ENCODE measurements around the gene TP53BP2. TPM values are rescaled to one million over a fixed set of nuclear protein-coding genes. Genes with fewer than 3 reads are reported as not detected.

The TP53BP2 gene
- total RNA-seq, 4 donors from 2014 or later = 31.7 to 196 (median 58.2) TPM

GRCh38 chr1:223759273-223759672 is 86.5 kb downstream of the TP53BP2 start:
- Histone ChIP-seq H3K4me1 (no peaks in the 10 kb centered on the region), H3K9me3 (no peaks in the 10 kb centered on the region), H3K27me3 (no peaks in the 10 kb centered on the region), H3K27ac (no peak overlapping the region), H3K36me3 (peaks cover 0 to 95% (median 0%) of the 10 kb centered on the region in 3 donors), H3K4me3 (no peak overlapping the region)
- TF ChIP-seq CTCF (IDR thresholded peaks at IDR 0.05) (no peak), POLR2A (IDR thresholded peaks at IDR 0.05) (no peak)
- no peak for DNase-seq

- H3K4me1 ChIP-seq = no peaks in the 10 kb centered on the region
- no peaks in the 10 kb centered on the region for H3K9me3 ChIP-seq
- no peak overlapping the region for H3K27ac ChIP-seq
- no peaks in the 10 kb centered on the region for H3K27me3 ChIP-seq
- no peak overlapping the region for H3K4me3 ChIP-seq
- TF ChIP-seq POLR2A (IDR thresholded peaks at IDR 0.05) (no peak), CTCF (IDR thresholded peaks at IDR 0.05) (no peak)
- DNase-seq = no peak
- H3K36me3 ChIP-seq = peaks cover 0 to 95% (median 0%) of the 10 kb centered on the region in 3 donors
Observed at GRCh38 chr1:223758734-223759133, 87.0 kb downstream of the TP53BP2 start.

GRCh38 chr1:223756806-223757700 is 88.7 kb downstream of the TP53BP2 start:
- H3K36me3 ChIP-seq = peaks cover 0 to 93% (median 0%) of the 10 kb centered on the region in 3 donors
- H3K9me3 ChIP-seq = no peaks in the 10 kb centered on the region
- DNase-seq = no peak
- H3K27me3 ChIP-seq = no peaks in the 10 kb centered on the region
- H3K4me1 ChIP-seq = no peaks in the 10 kb centered on the region
- TF ChIP-seq CTCF (IDR thresholded peaks at IDR 0.05) (no peak), POLR2A (IDR thresholded peaks at IDR 0.05) (no peak)
- H3K27ac ChIP-seq = no peak overlapping the region
- no peak overlapping the region for H3K4me3 ChIP-seq

GRCh38 chr1:223755992-223756775 is 89.6 kb downstream of the TP53BP2 start:
- Histone ChIP-seq H3K4me3 (no peak overlapping the region), H3K9me3 (no peaks in the 10 kb centered on the region), H3K36me3 (peaks cover 0 to 93% (median 0%) of the 10 kb centered on the region in 3 donors), H3K27me3 (no peaks in the 10 kb centered on the region), H3K4me1 (no peaks in the 10 kb centered on the region), H3K27ac (no peak overlapping the region)
- peak in 1 of 3 donors; percentile 34 for DNase-seq
- TF ChIP-seq POLR2A (IDR thresholded peaks at IDR 0.05) (no peak), CTCF (IDR thresholded peaks at IDR 0.05) (no peak)

- DNase-seq = peak in 1 of 3 donors; percentile 43
- no peaks in the 10 kb centered on the region for H3K27me3 ChIP-seq
- no peak overlapping the region for H3K27ac ChIP-seq
- peaks cover 0 to 93% (median 0%) of the 10 kb centered on the region in 3 donors for H3K36me3 ChIP-seq
- H3K9me3 ChIP-seq = no peaks in the 10 kb centered on the region
- no peak for TF ChIP-seq CTCF (IDR thresholded peaks at IDR 0.05)
- TF ChIP-seq POLR2A (IDR thresholded peaks at IDR 0.05) = no peak
- H3K4me3 ChIP-seq = no peak overlapping the region
- no peaks in the 10 kb centered on the region for H3K4me1 ChIP-seq
Observed at GRCh38 chr1:223755432-223755792, 90.3 kb downstream of the TP53BP2 start.

Data from Peyer's patch (tissue), 4 donors.